ENCODE results near the gene MMUT.

MMUT gene

GRCh38 chr6:49463612-49463967, 537 bp upstream of the MMUT start:
- H3K4me3 ChIP-seq (replicated peaks in 1 of 2; ENCODE audit: low read depth in 2 of 2, low read length in 2 of 2) = peak overlapping the region; percentile 84 to 94
- TF ChIP-seq, protein P1, sequence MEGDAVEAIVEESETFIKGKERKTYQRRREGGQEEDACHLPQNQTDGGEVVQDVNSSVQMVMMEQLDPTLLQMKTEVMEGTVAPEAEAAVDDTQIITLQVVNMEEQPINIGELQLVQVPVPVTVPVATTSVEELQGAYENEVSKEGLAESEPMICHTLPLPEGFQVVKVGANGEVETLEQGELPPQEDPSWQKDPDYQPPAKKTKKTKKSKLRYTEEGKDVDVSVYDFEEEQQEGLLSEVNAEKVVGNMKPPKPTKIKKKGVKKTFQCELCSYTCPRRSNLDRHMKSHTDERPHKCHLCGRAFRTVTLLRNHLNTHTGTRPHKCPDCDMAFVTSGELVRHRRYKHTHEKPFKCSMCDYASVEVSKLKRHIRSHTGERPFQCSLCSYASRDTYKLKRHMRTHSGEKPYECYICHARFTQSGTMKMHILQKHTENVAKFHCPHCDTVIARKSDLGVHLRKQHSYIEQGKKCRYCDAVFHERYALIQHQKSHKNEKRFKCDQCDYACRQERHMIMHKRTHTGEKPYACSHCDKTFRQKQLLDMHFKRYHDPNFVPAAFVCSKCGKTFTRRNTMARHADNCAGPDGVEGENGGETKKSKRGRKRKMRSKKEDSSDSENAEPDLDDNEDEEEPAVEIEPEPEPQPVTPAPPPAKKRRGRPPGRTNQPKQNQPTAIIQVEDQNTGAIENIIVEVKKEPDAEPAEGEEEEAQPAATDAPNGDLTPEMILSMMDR (IDR thresholded peaks at IDR 0.05; ENCODE audit: low read depth, low read length) = no peak
- DNase-seq (ENCODE audit: low read depth in 2 of 2) = peak in 1 of 2 donors; percentile 0

- peak in 1 of 2 donors; percentile 5 for DNase-seq (ENCODE audit: low read depth in 2 of 2)
Observed at GRCh38 chr6:49462599-49462926, 490 bp downstream of the MMUT start.

DNA sequence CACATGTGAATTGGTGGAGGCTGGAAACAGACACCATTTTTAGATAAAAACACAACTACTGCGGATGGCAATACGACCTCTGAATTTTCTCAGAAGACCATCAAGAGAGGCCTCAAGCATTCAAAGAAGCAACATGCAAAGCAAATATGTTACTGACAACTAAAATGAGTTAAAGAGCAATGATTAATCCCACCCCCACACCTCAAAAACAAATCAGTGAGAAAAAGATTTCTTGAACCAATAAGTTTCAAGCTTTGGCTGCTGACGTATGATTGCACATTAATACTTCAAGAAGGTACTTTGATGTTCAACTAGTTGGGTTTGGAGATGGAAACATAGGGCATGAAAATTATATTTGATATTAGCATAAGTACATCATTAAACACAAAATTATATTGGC, 982 bp downstream of the MMUT start:
- peak; percentile 11 to 27 for DNase-seq (ENCODE audit: low read depth in 2 of 2)
- H3K4me3 ChIP-seq (replicated peaks in 1 of 2; ENCODE audit: low read depth in 2 of 2, low read length in 2 of 2) = peak overlapping the region; percentile 84 to 94
- TF ChIP-seq, protein P1 (IDR thresholded peaks at IDR 0.05; ENCODE audit: low read depth, low read length) = no peak

More at GRCh38 chr6:49462599-49462926, 490 bp downstream of the MMUT start:
- H3K4me3 ChIP-seq (replicated peaks in 1 of 2; ENCODE audit: low read depth in 2 of 2, low read length in 2 of 2) = peak overlapping the region; percentile 84 to 94
- TF ChIP-seq, protein P1 (IDR thresholded peaks at IDR 0.05; ENCODE audit: low read depth, low read length) = no peak

- no peak for DNase-seq (ENCODE audit: low read depth in 2 of 2)
- H3K4me3 ChIP-seq (replicated peaks in 1 of 2; ENCODE audit: low read depth in 2 of 2, low read length in 2 of 2) = no peak overlapping the region
- TF ChIP-seq, protein P1 (IDR thresholded peaks at IDR 0.05; ENCODE audit: low read depth, low read length) = no peak
Observed at GRCh38 chr6:49457771-49458170, 5.3 kb downstream of the MMUT start.

DNA sequence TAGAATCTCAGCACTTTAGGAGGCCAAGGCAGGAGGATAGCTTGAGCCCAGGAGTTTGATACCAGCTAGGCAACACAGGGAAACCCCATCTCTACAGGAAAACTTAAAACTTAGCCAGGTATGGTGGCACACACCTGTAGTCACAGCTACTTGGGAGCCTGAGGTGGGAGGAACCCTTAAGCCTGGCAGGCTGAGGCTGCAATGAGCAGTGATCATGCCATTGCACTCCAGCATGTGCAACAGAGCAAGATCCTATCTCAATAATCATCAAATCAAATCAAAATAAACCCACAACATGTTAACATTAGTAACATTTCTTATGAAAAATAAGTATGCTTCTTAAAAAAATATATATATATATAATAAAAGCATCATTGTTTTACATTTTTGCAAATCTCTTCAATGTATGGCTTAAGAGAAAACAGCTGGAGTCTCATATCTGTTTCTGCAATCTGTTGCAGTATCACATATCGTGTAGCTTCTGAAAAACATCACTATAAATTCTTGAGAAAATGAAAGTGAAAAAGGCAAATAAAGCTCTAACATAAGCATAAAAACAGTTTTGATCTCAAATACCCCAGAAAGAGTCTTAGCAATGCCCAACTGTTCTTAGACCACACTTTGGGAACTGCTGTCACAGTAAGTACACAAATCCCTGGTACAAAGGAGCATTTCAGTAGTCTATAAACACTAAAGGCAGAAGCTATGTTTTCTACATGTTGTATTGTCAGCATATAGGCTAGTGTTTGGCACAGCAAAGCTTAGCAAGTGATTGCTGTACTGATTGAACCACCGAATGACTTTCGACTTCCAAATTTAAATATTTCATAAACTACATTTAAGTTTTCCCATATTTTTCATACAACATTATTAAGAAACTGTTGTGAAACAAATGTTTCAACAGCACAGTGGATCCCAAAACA, 8.0 kb downstream of the MMUT start:
- DNase-seq (ENCODE audit: low read depth in 2 of 2) = no peak
- TF ChIP-seq, protein P1 (IDR thresholded peaks at IDR 0.05; ENCODE audit: low read depth, low read length) = no peak
- H3K4me3 ChIP-seq (replicated peaks in 1 of 2; ENCODE audit: low read depth in 2 of 2, low read length in 2 of 2) = no peak overlapping the region

- no peak overlapping the region for H3K4me3 ChIP-seq (replicated peaks in 1 of 2; ENCODE audit: low read depth in 2 of 2, low read length in 2 of 2)
- TF ChIP-seq, protein P1 (IDR thresholded peaks at IDR 0.05; ENCODE audit: low read depth, low read length) = peak; percentile 22
- peak; percentile 13 to 27 for DNase-seq (ENCODE audit: low read depth in 2 of 2)
Observed at GRCh38 chr6:49453221-49453620, 9.8 kb downstream of the MMUT start.

Measured in cardiac fibroblast (primary cell).